K562 (cell line): ENCODE measurements around the gene DEPDC1. TPM values are rescaled to one million over a fixed set of nuclear protein-coding genes. Genes with fewer than 3 reads are reported as not detected.

Experiments
- ARHGAP35 ChIP-seq: fragments of 450-650 bp; IDR thresholded peaks from 2 replicates; pipeline ENCODE4 v1.6.1; 2018; ENCODE audit not compliant: partially characterized antibody
- ATF1 ChIP-seq, 2 experiments: fragments of 450-650 bp in 1 of 2; IDR thresholded peaks; 2 replicates each; pipeline ENCODE4 v1.6.1; 2016; ENCODE audit warnings: missing compliant biosample characterization in 1 of 2, missing genetic modification characterization in 1 of 2
- BRD4 ChIP-seq: fragments of 200-600 bp; sonication (generic); IDR thresholded peaks from 2 replicates; pipeline ENCODE4 v1.6.1; 2017; ENCODE audit warnings: inconsistent platforms
- CAMTA2 ChIP-seq: fragments of 250-450 bp; sonication (Bioruptor Pico); conservative IDR thresholded peaks from 2 replicates; pipeline ENCODE4 v1.5.1; 2022
- CREBBP ChIP-seq: IDR thresholded peaks from one replicate; pipeline ENCODE4 v1.6.1; 2012; ENCODE audit warnings: low read depth, mild to moderate bottlenecking, control low read depth, inconsistent platforms, low read length
- DDX20 ChIP-seq: fragments of 450-650 bp; IDR thresholded peaks from 2 replicates; pipeline ENCODE4 v1.6.1; 2016; ENCODE audit warnings: missing genetic modification characterization, low read depth, mild to moderate bottlenecking, missing compliant biosample characterization, moderate library complexity
- DIDO1 ChIP-seq: fragments of 450-650 bp; IDR thresholded peaks from 2 replicates; pipeline ENCODE4 v1.6.1; 2016; ENCODE audit warnings: low read depth, missing biosample characterization, missing genetic modification characterization
- DMBX1 ChIP-seq: fragments of 250-450 bp; sonication (Bioruptor Pico); IDR thresholded peaks from 2 replicates; pipeline ENCODE4 v1.8.0; 2022; ENCODE audit warnings: inconsistent platforms, mild to moderate bottlenecking, moderate library complexity, borderline replicate concordance
- FOXK1 ChIP-seq: sonication (generic); formaldehyde crosslinking; IDR thresholded peaks from 2 replicates; pipeline ENCODE4 v1.8.0; 2022; ENCODE audit warnings: missing genetic modification reagents, mild to moderate bottlenecking, borderline replicate concordance
- HSF4 ChIP-seq: fragments of 250-450 bp; sonication (Bioruptor Pico); IDR thresholded peaks from 2 replicates; pipeline ENCODE4 v2.1.2; 2022; ENCODE audit warnings: mild to moderate bottlenecking, moderate library complexity, borderline replicate concordance
- IRF2 ChIP-seq: sonication (generic); formaldehyde crosslinking; IDR thresholded peaks from 2 replicates; pipeline ENCODE4 v1.8.1; 2022; ENCODE audit warnings: mild to moderate bottlenecking, missing genetic modification reagents
- KLF6 ChIP-seq: fragments of 250-450 bp; sonication (Bioruptor Pico); IDR thresholded peaks from 2 replicates; pipeline ENCODE4 v1.4.0; 2020; ENCODE audit warnings: mild to moderate bottlenecking, moderate library complexity, borderline replicate concordance
- PCBP1 ChIP-seq: fragments of 200-400 bp; formaldehyde crosslinking; IDR thresholded peaks from 2 replicates; pipeline ENCODE4 v1.6.1; 2018; ENCODE audit warnings: mild to moderate bottlenecking, low read depth, low read length; ENCODE audit not compliant: poor library complexity, severe bottlenecking
- PHF8 ChIP-seq: fragments of 200-600 bp; sonication (generic); IDR thresholded peaks from 2 replicates; pipeline ENCODE4 v1.6.1; 2012; ENCODE audit warnings: mixed run types, mild to moderate bottlenecking, inconsistent platforms, low read length, moderate library complexity, borderline replicate concordance
- PTRF ChIP-seq: fragments of 450-650 bp; IDR thresholded peaks from 2 replicates; pipeline ENCODE4 v1.6.1; 2016; ENCODE audit warnings: mild to moderate bottlenecking, missing genetic modification characterization, missing compliant biosample characterization
- RBFOX2 ChIP-seq: fragments of 200-400 bp; formaldehyde crosslinking; IDR thresholded peaks from 2 replicates; pipeline ENCODE4 v1.6.1; 2017; ENCODE audit warnings: low read depth, mild to moderate bottlenecking, low read length, moderate library complexity
- TAF9B ChIP-seq: fragments of 450-650 bp; IDR thresholded peaks from 2 replicates; pipeline ENCODE4 v1.6.1; 2018; ENCODE audit warnings: mild to moderate bottlenecking; ENCODE audit not compliant: partially characterized antibody
- U2AF2 ChIP-seq: fragments of 200-400 bp; formaldehyde crosslinking; optimal IDR thresholded peaks from 2 replicates; pipeline ENCODE3; 2017; ENCODE audit warnings: low read depth, mild to moderate bottlenecking, low read length
- YY1 ChIP-seq, 3 experiments: IDR thresholded peaks; 2 replicates each; pipeline ENCODE4 v1.6.1; 2011; ENCODE audit warnings: low read length in 2 of 3, mild to moderate bottlenecking in 2 of 3, moderate library complexity in 2 of 3, borderline replicate concordance in 1 of 3, control low read depth in 1 of 3, low read depth in 1 of 3; ENCODE audit not compliant: insufficient read depth in 3 of 3, insufficient replicate concordance in 2 of 3, control insufficient read depth in 1 of 3, insufficient read length in 1 of 3; ENCODE audit errors: extremely low read depth in 1 of 3
- ZFPM2 ChIP-seq: fragments of 250-450 bp; sonication (Bioruptor Pico); IDR thresholded peaks from 2 replicates; pipeline ENCODE4 v1.5.1; 2022; ENCODE audit warnings: mild to moderate bottlenecking
- ZNF143 ChIP-seq: sonication (generic); formaldehyde crosslinking; IDR thresholded peaks from 2 replicates; pipeline ENCODE4 v1.9.0; 2022; ENCODE audit warnings: mild to moderate bottlenecking, missing genetic modification reagents
- ZNF584 ChIP-seq: fragments of 200-800 bp; sonication (Bioruptor generic); IDR thresholded peaks from 2 replicates; pipeline ENCODE4 v1.6.1; 2016; ENCODE audit warnings: low read depth, mild to moderate bottlenecking, missing genetic modification characterization, missing compliant biosample characterization
- polyA plus RNA-seq, 8 experiments: library from polyadenylated mRNA; depleted of rRNA in 4 of 8; stranded (reverse) in 5 of 8; unstranded in 3 of 8; fragments of >200 nt; fragmentation: Nextera tagmentation in 2 of 8; fragmentation: Illumina TruSeq in 1 of 8; extraction: Ambion mirVana in 2 of 8; extraction: Trizol in 1 of 8; gene quantifications; 2 replicates each; pipeline versions ENCODE4 v1.2.1 to v1.2.3, GENCODE V29; 2011 to 2014; ENCODE audit warnings: inconsistent platforms in 1 of 8, missing spikeins in 1 of 8
- total RNA-seq, 7 experiments: library from RNA; depleted of rRNA in 6 of 7; stranded (reverse); fragments of >200 nt in 6 of 7; fragmentation: Illumina TruSeq in 2 of 7; extraction: Trizol in 2 of 7; gene quantifications; 2 replicates each; pipeline versions ENCODE4 v1.2.1 to v1.2.3, GENCODE V29; 2011 to 2021; ENCODE audit warnings: low replicate concordance in 1 of 7
- TF ChIP-seq, protein P1 (sequence below), 3 experiments: fragments of 200-800 bp in 1 of 3; fragments of 250-450 bp in 1 of 3; fragments of 450-650 bp in 1 of 3; sonication (Bioruptor Pico) in 1 of 3; sonication (Bioruptor generic) in 1 of 3; formaldehyde crosslinking in 1 of 3; IDR thresholded peaks; 2 replicates each; pipeline versions ENCODE4 v1.6.1 to v1.8.0; 2016 to 2022; ENCODE audit warnings: mild to moderate bottlenecking in 2 of 3, missing genetic modification characterization in 2 of 3, missing compliant biosample characterization in 1 of 3, moderate library complexity in 1 of 3
- TF ChIP-seq, protein P2 (sequence below): sonication (generic); formaldehyde crosslinking; IDR thresholded peaks from 2 replicates; pipeline ENCODE4 v1.9.0; 2022; ENCODE audit warnings: mild to moderate bottlenecking, missing genetic modification reagents

DEPDC1 gene
- total and polyA plus RNA-seq, 9 of the 15 experiments (the other 6 are each of a cell fraction or from before 2014, with no cell fraction given): 9.9 to 28.3 (median 17.8) TPM

DNA sequence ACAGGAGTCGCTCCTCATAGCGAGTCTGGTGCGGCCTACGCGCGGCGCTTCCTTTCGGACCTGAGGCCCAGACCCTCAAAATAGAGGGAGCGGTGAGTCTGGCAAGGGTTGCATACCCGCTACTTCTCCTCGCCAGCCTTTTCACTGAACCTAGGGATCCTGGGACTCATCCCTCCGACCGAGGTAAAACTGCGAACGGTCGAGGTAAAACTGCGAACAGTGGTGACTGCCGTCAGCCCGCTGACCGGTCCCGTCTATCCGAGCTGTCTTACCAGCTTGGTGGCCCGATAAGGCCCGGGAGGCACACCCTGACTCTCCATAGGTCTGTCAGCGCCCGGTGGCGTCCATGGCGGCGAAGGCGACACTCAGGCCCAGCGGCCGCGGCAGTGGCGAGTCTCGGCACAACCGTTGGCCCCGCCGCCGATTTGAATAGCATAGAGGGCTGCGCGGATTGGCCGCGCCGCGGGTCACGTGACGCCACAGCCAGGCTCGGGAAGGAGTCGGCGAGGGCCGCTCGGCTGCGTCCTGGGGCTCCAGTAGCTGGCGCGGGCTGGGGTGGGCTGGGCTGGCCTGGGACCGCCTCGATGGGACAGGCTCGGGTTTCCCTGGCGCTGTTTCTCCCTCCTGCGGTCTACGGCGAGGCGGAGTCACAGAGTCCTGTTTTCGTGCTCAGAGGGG, at the start of gene DEPDC1 (continued):
- TF ChIP-seq ARHGAP35 (no peak), RBFOX2 (peak; percentile 99), PCBP1 (no peak), DDX20 (tag) (no peak), PHF8 (peak; percentile 88), BRD4 (peak; percentile 85; the same call in 1 of the 2 replicates), ZNF143 (CRISPR knock-in tag) (no peak), KLF6 (CRISPR knock-in tag) (no peak), FOXK1 (CRISPR knock-in tag) (no peak), CREBBP (no peak), YY1 (IDR thresholded peaks at IDR 0.05; ENCODE audit: borderline replicate concordance in 1 of 3, control insufficient read depth in 1 of 3, extremely low read depth in 1 of 3, insufficient read depth in 3 of 3, insufficient read length in 1 of 3, insufficient replicate concordance in 2 of 3, low read depth in 1 of 3, low read length in 2 of 3) (peak in 2 of 3 experiments; percentile 81 to 89), ZNF584 (CRISPR knock-in tag) (no peak), HSF4 (CRISPR knock-in tag) (no peak), ZFPM2 (CRISPR knock-in tag) (no peak), ATF1 (CRISPR knock-in tag; IDR thresholded peaks at IDR 0.05) (no peak), ATF1 (tag; IDR thresholded peaks at IDR 0.05) (peak; percentile 79), CAMTA2 (CRISPR knock-in tag) (no peak), PTRF (no peak), U2AF2 (no peak), DMBX1 (CRISPR knock-in tag) (no peak), DIDO1 (tag) (no peak), TAF9B (peak; percentile 56), IRF2 (CRISPR knock-in tag) (no peak)
- TF ChIP-seq, protein P1, sequence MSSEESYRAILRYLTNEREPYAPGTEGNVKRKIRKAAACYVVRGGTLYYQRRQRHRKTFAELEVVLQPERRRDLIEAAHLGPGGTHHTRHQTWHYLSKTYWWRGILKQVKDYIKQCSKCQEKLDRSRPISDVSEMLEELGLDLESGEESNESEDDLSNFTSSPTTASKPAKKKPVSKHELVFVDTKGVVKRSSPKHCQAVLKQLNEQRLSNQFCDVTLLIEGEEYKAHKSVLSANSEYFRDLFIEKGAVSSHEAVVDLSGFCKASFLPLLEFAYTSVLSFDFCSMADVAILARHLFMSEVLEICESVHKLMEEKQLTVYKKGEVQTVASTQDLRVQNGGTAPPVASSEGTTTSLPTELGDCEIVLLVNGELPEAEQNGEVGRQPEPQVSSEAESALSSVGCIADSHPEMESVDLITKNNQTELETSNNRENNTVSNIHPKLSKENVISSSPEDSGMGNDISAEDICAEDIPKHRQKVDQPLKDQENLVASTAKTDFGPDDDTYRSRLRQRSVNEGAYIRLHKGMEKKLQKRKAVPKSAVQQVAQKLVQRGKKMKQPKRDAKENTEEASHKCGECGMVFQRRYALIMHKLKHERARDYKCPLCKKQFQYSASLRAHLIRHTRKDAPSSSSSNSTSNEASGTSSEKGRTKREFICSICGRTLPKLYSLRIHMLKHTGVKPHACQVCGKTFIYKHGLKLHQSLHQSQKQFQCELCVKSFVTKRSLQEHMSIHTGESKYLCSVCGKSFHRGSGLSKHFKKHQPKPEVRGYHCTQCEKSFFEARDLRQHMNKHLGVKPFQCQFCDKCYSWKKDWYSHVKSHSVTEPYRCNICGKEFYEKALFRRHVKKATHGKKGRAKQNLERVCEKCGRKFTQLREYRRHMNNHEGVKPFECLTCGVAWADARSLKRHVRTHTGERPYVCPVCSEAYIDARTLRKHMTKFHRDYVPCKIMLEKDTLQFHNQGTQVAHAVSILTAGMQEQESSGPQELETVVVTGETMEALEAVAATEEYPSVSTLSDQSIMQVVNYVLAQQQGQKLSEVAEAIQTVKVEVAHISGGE (CRISPR knock-in tag; IDR thresholded peaks at IDR 0.05): no peak; a peak in 1 of 6 replicates
- TF ChIP-seq, protein P2, sequence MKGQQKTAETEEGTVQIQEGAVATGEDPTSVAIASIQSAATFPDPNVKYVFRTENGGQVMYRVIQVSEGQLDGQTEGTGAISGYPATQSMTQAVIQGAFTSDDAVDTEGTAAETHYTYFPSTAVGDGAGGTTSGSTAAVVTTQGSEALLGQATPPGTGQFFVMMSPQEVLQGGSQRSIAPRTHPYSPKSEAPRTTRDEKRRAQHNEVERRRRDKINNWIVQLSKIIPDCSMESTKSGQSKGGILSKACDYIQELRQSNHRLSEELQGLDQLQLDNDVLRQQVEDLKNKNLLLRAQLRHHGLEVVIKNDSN (CRISPR knock-in tag): peak; percentile 99
